ENCODE results near the gene HOXB4. TPM values are rescaled to one million over a fixed set of nuclear protein-coding genes. Genes with fewer than 3 reads are reported as not detected.

HOXB4 gene
- total RNA-seq, 1 experiment from 2014 or later: 1.7 TPM

DNA sequence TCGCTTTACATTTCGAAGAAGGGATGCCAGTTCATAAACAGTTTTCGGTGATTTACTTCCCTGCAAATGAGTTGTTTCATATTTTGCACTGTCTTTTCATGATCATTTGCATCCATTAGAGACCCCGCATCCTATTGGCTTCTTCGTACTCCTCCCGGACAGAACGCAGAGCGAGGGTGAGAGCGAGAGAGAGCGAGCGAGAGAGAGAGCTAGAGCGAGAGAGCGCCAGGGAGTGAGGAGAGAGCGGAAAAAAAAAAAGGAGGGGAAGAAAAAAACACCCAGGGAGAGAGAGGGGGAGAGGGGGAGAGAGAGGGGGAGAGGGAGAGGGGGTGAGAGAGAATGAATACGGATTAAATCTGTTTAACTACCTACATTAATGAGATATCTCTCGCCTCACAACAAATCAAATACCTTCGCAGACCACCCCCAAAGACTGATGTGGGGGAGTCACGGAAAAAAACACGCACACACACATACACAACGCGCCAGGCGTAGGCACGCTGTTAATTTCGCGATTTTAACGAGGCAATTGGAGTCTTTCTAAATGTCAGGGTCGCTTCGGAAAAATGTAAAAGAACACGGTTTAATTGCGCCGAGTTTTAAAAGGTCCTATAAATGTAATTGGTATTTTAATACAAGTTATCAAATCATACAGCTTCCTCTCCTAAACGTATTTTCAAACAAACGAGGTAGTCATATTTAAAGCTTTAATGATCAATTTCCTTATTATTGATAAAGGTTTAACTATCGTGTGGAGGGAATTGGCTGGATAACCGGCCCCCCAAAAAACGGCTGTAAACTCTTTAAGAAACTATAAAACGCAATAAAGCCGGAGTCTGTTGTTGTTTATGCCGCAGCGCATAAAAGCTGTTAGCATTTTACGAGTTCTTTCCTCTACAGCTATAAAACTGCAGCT lies 37.2 kb upstream of the HOXB4 start, which contains the start of gene HOXB8:
TSS of gene HOXB8 (minus strand) at position 246 of the 916 bp plus-strand sequence. CDS start 588 bp downstream, outside the sequence.
- DNase-seq (ENCODE audit: low read depth): no peak

DNA sequence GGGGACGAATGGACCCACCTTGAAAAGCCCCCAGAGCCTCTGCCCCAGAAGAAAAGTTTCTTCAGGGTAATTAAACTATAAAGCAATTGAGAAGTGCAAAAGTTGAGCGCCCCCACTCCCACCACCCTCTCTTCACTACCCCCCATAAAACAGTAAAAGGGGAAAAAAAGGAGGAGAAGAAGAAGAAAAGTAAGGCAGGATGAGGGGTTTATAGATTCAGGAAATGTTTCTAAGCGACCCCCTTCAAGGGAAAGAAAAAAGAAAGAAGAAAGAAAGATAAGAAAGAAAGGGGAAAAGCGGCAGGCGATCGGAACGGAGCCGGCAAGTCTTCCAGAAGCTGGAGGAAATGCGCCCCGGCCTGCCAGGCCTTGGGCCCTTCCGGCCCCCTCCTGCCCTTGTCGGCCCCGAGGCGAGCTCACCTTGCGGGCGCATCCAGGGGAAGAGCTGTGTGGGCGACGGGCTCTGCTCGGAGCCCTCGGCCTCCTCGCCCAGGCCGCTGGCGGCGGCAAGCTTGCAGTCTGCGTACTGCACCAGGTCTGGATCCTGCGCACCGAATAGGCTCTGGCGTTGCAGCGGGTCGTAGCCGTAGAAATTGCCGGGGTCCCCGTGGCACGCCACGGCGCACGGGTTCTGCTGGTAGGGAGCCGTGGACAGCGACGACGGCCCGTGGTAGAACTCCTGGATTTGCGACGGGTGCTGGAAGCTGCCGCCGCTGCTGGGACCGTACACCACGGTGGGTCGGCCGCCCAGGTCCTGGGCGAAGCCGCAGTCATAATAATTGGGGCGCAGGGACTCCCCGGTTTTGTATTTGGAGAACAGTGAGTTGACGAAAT lies 35.9 kb upstream of the HOXB4 start:
- no peak for DNase-seq (ENCODE audit: low read depth)

DNA sequence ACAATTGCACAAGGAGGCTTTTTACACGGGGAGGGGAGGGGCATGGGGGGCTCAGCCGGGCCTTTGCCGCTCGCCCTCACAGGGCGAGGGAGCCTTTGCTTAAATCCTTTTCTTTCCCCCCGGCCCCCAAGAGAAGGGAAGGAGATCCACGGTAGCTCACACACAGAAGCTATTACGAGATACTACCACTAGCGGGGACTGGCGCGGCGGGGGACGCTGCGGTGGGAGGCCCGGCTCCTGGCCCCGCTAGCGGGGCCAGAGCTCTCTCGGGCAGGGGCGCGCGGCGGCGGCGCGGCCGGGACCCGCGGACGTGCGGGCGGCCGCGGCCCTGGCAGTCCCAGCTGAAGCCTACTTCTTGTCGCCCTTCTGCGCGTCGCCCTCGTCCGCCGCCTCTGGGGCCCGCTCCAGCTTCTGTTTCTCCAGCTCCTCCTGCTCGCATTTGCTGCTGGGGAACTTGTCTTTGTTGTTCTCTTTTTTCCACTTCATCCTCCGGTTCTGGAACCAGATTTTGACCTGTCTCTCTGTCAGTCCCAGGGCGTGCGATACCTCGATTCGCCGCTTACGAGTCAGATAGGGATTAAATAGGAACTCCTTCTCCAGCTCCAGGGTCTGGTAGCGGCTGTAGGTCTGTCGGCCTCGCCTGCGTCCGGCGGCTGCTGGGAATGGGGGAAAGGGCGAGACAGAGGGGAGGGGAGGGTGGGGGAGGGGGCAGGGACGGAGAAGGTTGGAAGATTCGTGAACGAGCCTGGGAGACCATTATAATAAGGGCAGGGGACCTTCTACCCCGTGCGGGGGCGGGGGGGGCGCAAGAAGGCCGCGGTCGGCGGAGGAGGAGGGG lies 34.9 kb upstream of the HOXB4 start:
- peak; percentile 64 for DNase-seq (ENCODE audit: low read depth)

DNA sequence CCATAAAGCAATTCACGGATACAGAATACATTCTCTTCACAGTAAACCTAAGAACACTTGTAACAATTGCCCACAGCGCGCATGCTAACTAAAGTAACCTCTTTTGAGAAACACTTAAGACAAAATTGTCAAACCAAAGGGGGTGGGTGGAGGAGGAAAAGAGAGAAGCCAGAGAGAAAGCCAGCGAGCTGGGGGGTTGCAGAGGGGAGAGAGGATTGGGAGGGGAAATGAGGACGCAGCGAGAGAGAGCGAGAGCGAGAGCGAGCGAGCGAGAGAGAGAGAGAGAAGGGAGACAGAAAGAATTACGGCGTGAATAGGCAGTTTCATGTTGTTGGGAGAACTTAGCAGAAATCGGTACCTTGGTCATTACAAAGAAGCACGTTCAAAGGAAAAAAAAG lies 34.3 kb upstream of the HOXB4 start:
- peak; percentile 33 for DNase-seq (ENCODE audit: low read depth)

DNA sequence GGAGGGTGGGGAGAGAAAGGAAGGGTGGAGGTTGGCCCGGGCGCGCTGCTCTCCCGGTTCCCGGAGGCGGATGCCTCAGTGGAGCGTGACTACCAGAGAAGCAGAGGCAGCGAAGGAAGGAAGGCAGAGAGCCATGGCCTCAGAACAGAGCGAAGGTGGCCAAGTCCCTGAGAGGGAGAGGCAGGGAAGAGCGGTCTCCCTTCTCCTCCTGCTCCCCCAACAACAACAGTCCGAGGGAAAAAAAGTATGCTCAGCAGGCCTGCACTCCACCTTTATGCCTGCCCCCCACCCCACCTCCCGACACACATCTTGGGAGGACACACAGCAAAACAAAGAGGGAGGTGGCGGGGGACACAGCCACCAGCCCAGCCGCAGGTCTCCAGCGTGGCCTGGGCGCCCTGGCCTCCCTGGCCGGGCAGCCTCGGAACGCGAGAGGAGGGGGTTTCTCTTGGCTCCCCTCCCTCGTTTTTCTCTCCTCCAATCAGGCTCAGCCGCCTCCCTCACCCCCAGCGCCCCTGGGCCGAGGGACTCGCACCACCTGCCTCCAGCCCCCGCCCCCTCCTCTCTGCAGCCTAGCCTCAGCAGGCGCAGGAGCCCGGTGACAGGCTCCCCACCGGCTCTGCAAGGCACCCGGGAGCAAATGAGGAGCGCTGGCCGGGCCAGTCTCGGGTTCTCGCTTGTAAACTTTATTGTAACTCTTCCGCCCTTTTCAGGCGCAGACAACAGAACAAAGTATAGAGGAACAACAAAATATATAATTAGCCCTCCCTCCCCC lies 33.7 kb upstream of the HOXB4 start:
- DNase-seq (ENCODE audit: low read depth): peak; percentile 32

DNA sequence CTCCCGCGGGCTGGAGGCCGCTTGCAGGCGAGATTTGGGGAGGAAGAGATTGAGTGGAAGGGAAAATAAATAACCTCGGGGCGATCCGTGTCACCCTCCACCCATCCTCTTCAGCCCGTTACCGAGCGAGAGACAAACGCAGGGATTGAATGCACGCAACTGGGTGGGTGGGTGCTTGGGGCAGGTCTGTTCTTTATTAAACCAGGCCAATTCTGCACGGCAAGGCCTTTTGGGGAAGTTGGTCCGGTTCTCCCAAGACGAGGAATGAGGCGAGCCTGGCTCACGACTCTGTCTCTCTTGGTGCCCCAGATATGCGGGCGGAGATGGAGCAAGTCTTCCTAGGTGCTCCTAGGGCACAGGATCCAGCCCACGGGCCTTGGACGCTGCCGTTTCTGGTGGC lies 33.1 kb upstream of the HOXB4 start:
- peak; percentile 52 for DNase-seq (ENCODE audit: low read depth)

DNA sequence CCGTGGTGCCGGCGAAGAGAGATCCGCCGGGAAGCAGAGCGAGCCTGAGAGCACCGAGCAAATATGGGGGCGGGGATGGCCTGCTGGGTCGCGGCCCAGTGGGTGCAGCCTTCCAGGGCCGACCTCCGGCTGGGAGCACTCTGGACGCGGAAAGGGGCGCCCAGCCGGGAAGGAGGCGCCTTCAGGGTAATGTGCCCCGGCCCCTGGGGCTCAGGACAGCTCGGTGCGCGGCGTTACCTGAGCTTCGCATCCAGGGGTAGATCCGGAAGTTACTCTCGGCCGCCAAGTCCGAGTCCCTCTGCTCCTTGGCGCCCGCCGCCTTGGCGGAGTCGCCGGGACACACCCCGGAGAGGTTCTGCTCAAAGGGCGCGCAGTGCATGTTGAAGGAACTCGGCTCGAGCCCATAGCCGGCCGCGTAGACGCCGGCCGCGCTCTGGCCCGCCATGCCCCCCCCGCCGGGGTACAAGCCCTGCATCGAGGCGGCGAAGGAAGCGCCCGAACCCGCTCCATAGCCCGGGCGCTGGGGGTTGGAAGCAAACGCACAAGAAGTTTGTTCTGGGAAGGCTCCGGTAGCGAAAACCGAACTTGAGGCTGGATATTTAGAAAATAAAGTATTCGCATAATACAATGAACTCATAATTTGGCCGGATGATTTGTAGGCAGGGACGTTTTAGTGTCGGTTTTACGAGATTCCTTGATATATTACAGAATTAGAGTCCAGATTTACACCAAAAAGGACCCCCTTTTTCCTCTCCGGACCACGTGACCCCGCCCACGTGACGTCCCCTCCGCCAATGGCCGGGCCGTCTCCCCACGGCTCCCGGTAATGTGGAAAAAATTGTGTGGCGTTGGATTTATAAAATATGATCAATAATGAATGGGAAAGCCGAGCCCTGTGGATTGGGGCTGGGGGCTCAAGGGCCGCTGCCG lies 32.4 kb upstream of the HOXB4 start, which contains the start of gene HOXB7:
TSS of gene HOXB7 (minus strand) at position 736 of the 930 bp plus-strand sequence. CDS start at position 637, 99 bp downstream.
- peak; percentile 58 for DNase-seq (ENCODE audit: low read depth)

DNA sequence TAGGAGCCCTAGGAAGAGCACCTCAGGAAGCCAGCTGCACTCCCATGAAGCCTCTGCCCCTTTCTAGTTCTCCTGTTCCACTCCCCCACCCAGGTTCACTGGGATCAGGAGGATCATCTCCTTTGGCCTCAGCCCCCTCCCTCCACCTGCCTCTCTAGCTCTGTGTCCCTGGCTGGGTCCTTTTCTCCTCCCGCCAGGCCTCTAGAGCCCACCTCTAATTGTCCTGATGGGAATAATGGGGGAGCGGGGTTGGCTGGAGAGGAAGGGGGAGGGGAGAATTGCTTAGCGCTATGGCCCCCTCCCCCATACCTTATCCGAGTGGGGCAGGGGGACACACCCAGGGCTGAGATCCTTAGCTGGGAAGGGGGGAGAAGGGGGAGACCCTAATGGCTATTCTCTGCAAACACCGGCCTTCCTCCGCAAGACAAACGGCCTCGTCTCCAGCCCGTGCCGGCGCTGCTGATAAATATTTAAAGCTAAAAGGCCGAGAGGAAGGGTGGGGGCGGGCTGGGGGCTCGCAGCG lies 31.7 kb upstream of the HOXB4 start:
- DNase-seq (ENCODE audit: low read depth): no peak

DNA sequence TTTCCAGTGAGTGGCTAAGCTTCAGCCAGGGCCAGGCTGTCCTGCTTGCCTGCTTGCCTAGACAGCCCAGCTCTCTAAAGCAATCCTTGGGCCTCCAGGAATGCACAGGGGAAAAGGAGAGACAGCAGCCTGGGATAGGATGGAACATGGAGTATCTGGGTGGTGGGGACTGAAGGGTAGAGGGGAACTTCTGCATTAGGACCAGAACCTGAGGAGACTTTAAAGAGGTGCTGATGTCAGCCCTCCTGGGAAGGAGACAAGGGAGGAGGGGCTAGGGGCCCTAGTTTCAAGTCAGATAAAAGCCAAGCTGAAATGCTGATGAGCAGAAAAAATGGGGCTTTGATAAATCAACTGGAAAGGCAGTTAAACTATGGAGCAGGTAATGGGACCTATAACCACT lies 30.9 kb upstream of the HOXB4 start:
- no peak for DNase-seq (ENCODE audit: low read depth)

DNA sequence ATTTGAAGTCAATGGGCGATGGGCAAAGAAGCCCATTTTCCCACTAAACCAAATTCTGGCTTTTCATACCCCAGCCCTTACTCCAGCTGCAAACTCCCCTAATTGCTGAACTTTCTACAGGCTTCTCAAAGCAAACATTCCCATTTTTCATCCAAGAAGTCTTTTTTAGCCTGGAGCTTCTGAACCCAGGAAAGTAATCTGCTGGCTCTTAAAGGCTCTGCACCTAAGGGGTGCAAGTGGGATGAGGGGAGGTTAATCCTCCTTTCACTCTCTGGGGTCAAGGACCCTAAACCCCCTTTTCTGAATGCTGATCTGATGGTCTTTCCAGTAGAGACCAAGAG lies 30.3 kb upstream of the HOXB4 start:
- no peak for DNase-seq (ENCODE audit: low read depth)

DNA sequence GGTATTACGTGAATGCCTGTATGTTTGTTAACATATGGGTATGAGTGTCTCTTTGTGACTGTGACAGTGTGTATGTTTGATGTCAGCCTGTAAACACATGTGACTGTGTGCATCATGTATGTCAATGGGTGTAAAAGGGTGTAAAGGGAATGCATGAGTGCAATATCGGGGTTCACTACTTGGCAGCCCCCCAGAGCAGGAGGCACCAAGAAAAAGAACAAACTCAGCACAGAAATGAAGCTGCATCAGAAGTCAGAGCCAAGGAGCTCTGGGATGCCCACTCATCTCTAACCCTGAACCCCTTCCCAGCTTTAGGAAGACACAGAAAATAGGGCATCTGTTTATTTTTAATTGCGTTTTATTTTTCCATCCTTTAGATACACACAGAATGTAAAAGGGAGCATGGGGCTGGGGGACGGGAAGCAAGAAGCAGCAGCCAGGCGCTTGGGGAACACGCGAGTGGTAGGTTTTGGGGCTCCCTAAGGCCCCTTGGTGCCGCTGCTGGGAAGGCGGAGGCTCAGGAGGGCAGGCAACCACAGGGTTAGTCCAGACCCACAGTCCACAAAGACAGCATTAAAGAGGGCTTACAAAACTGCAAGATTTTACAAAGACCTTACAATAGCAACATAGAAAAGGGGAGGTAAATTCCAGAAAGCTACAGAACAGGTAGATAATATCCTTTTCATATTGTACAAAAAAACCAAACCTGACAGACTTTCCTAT lies 28.9 kb upstream of the HOXB4 start:
- DNase-seq (ENCODE audit: low read depth): no peak

DNA sequence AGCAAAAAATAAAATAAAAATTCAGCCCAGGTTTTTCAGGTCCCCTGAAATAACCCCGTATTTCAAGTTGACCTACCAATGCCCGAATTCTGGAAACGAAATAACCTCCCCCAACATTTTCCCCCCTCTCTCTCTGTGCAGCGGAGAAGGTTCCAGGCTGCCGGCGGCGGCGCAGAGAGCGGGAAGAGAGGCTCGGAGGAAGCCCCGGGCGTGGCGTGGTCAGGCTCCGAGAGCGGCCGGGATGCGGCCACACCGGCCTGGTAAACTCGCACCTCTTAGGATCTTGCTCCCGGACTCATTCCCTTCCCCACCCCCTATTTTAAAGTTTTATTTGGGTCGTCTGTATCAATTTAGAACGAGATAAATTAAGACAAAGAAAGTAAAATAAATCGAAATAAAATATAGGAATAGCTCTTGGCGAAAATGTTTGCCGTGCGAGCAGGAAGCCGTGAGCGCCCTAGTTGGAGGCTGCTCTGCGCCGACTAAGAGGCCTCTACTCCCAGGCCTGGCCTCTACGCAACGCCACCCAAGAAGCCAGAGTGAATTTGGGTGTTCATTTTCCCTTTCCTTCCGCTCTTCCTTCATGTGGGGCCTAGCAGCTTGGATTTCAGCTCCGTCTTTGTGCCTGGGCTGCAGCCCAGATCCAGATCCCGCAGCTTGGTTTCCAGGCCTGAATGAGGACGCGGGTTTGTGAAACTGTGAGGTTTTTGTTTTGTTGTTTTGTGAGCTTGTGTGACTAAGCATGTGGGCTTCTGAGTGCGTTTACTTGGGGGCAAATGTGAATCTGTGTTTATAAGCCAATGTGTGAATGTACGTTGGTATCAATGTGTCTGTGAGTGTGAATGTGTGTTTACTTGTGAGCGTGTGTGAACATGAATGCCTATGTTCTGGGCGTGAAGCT lies 28.1 kb upstream of the HOXB4 start:
- no peak for DNase-seq (ENCODE audit: low read depth)

DNA sequence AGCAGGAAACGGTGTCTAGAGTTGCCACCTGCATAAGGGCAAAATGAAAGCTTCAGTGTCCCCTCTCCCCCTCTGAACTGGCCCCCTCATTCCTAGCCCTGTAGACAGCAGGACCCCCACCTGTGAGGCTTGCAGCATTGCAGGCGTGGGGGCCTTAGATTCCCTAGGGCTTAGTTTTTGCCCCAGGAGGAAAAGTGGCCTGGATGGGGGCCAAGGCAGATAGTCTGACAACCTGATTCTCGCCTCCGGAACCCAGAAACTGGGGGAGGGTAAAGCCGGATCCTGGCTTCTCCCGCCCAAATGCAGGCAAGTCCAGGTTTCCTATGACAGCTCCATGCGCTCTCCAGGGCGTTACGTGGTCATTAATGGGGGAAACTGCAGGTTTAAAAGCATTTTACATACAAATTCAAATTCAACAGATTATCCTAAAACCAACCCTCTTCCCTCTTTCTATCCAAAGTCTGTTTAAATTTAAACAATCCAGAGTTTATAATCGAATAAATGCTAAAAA lies 27.3 kb upstream of the HOXB4 start:
- no peak for DNase-seq (ENCODE audit: low read depth)

DNA sequence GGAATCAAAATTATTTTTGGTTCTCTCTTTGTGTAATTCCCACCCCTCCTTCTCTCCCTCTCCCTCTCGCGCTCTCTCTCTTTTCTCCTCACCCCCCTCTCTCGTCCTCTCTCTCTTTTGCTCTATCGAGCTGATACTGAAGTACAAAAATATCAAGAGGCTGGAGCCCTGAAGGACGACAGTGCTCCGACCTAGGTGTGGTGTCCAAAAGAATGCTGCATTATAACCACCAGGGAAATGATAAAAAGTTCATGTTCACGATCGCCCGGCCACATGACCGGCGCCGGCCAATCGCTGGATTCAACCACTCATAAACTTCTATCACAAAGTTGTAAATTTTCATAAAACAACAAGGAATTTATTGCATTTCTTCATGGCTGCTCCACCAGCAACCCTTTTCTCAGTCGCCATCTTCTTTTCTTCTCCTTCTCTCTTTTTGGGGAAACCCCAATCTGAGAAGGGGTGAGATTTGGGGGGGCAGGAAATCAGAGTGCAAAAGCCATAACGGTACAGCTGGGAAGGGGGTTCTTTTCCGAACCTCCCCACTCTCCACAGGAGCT lies 26.7 kb upstream of the HOXB4 start, which contains the start of gene HOXB6:
TSS of gene HOXB6 (minus strand) at position 217 of the 560 bp plus-strand sequence. CDS start 6,836 bp downstream, outside the sequence.
- peak; percentile 71 for DNase-seq (ENCODE audit: low read depth)

DNA sequence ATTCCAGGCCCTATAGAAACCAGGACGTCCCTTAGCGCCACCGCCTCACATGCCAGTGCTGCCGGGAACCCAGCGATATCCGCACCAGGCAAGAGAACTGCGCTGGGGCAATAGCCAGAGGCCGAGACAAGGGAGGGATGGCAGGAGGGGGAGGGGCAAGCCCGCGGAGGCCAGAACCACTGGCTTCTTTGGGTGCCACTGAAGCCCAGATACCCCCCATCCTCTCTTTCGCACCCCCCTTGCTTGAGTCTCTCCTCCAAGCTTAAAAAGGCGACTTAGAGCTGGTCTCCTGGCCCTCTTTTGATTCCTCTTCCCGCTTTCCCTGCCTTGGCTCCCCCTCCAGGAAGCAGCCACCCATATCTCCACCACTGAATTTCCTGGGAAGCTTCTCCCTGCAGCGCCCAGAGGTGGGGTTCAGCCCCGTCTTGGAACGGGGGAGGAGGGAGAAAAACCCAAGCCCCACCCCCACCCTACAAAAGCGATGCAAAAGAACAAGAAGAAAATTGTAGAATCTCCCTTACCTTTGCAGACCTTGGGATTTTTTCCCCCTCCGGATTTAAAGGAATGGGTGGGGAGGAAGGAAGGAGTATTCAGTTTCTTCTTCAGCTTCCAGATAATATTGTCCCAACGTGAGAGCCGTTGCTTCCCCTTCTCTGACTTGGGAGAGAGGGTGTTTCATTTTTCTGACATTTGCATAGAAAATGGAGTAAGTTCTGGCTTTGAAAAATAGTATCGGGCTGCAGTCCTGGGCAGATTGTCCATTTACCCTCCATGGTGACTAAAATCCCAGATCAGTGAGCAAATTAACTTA lies 26.0 kb upstream of the HOXB4 start:
- DNase-seq (ENCODE audit: low read depth): peak; percentile 78
